Upper lobe of right lung (tissue), 1 donor: ENCODE measurements around the gene AKT3. TPM values are rescaled to one million over a fixed set of nuclear protein-coding genes. Genes with fewer than 3 reads are reported as not detected.

ENCODE experiments used
- ATAC-seq: fragments of 200-7000 bp; cut with Tn5 transposase; one replicate; pipeline ENCODE4 v1.9.1; 2020; ENCODE audit warnings: mild to moderate bottlenecking, moderate library complexity
- DNase-seq: peaks from one replicate; pipeline ENCODE4 v3.0.0-alpha.2; 2020
- H3K27ac ChIP-seq: fragments of 200-600 bp; one replicate; pipeline ENCODE4 v1.8.0; 2022
- H3K27me3 ChIP-seq: fragments of 200-600 bp; one replicate; pipeline ENCODE4 v1.8.0; 2022; ENCODE audit warnings: mild to moderate bottlenecking
- H3K36me3 ChIP-seq: fragments of 200-600 bp; one replicate; pipeline ENCODE4 v1.8.0; 2022
- H3K4me1 ChIP-seq: fragments of 200-600 bp; one replicate; pipeline ENCODE4 v1.8.0; 2022
- H3K4me3 ChIP-seq: fragments of 200-600 bp; one replicate; pipeline ENCODE4 v1.8.0; 2022; ENCODE audit warnings: mild to moderate bottlenecking
- H3K9me3 ChIP-seq: fragments of 200-600 bp; one replicate; pipeline ENCODE4 v1.8.0; 2022
- CTCF ChIP-seq: fragments of 200-600 bp; IDR thresholded peaks from one replicate; pipeline ENCODE4 v1.8.0; 2022; ENCODE audit warnings: antibody characterized with exemption
- intact Hi-C: fragments of 100-400 bp; cut with DNase I; formaldehyde crosslinking; loops from one replicate; pipeline ENCODE4 v1.11.0; 2022
- total RNA-seq: library from RNA; stranded (reverse); fragmentation: NEBNext Ultra II Directional; extraction: Animal tissue kit (Norgen Biotek cat#: 25700); gene quantifications from one replicate; pipeline ENCODE4 v1.2.1, GENCODE V29; 2021
- donor health status: DM: no; HTN: yes; CAD: no; lungs with severe emphysema.

The AKT3 gene
- total RNA-seq, 1 donor from 2014 or later: 64.6 TPM

- no peak for TF ChIP-seq CTCF
- Histone ChIP-seq H3K27me3 (no peaks in the 10 kb centered on the region), H3K4me3 (no peak overlapping the region), H3K9me3 (no peaks in the 10 kb centered on the region), H3K27ac (no peak overlapping the region), H3K36me3 (no peaks in the 10 kb centered on the region), H3K4me1 (peaks cover 15% of the 10 kb centered on the region)
- intact Hi-C loops: no loop called here
- DNase-seq (no peak), ATAC-seq (no peak)
Observed at GRCh38 chr1:243475966-243476365, 374.1 kb downstream of the AKT3 start.

GRCh38 chr1:243474906-243475305 is 375.1 kb downstream of the AKT3 start:
- H3K4me3 ChIP-seq: no peak overlapping the region
- H3K27me3 ChIP-seq: no peaks in the 10 kb centered on the region
- H3K36me3 ChIP-seq: no peaks in the 10 kb centered on the region
- intact Hi-C loops: no loop called here
- H3K9me3 ChIP-seq: no peaks in the 10 kb centered on the region
- H3K4me1 ChIP-seq: peaks cover 15% of the 10 kb centered on the region
- no peak for DNase-seq
- no peak overlapping the region for H3K27ac ChIP-seq
- TF ChIP-seq CTCF: no peak
- no peak for ATAC-seq

- Histone ChIP-seq H3K9me3 (no peaks in the 10 kb centered on the region), H3K4me1 (peaks cover 15% of the 10 kb centered on the region), H3K27me3 (no peaks in the 10 kb centered on the region), H3K36me3 (no peaks in the 10 kb centered on the region), H3K4me3 (peak overlapping the region; percentile 45), H3K27ac (peak overlapping the region; percentile 47)
- intact Hi-C loops: no loop called here
- ATAC-seq (no peak), DNase-seq (no peak)
- TF ChIP-seq CTCF: no peak
Observed at GRCh38 chr1:243474136-243474881, 375.7 kb downstream of the AKT3 start.

- ATAC-seq (no peak), DNase-seq (no peak)
- intact Hi-C loops: no loop called here
Observed at GRCh38 chr1:243473227-243474135, 376.6 kb downstream of the AKT3 start.

More at GRCh38 chr1:243473227-243474135, 376.6 kb downstream of the AKT3 start:
- H3K4me1 ChIP-seq: peaks cover 15% of the 10 kb centered on the region
- no peaks in the 10 kb centered on the region for H3K27me3 ChIP-seq
- H3K9me3 ChIP-seq: no peaks in the 10 kb centered on the region
- peak overlapping the region; percentile 45 for H3K4me3 ChIP-seq
- H3K36me3 ChIP-seq: no peaks in the 10 kb centered on the region
- H3K27ac ChIP-seq: peak overlapping the region; percentile 47
- TF ChIP-seq CTCF: no peak
